Uterus (tissue), 4 donors: ENCODE results near the gene TWIST2. TPM values are rescaled to one million over a fixed set of nuclear protein-coding genes. Genes with fewer than 3 reads are reported as not detected.

Experiments used
- DNase-seq, 2 donors: peaks; one replicate each; pipeline ENCODE4 v3.0.0-alpha.2; 2019 to 2020
- H3K27ac ChIP-seq, 2 donors: fragments of 200-600 bp; sonication (generic); 1 replicate in 1 of 2; 2 replicates in 1 of 2; pipeline ENCODE4 v1.5.1; 2016 to 2018
- H3K27me3 ChIP-seq, 2 donors: fragments of 200-600 bp; sonication (generic); one replicate each; pipeline ENCODE4 v1.5.1; 2018 to 2019; ENCODE audit warnings: control low read depth in 1 of 2
- H3K36me3 ChIP-seq, 2 donors: fragments of 200-600 bp; sonication (generic); one replicate each; pipeline ENCODE4 v1.5.1; 2019; ENCODE audit warnings: control low read depth in 1 of 2
- H3K4me1 ChIP-seq, 2 donors: fragments of 200-600 bp; sonication (generic); one replicate each; pipeline ENCODE4 v1.5.1; 2018 to 2019; ENCODE audit warnings: control low read depth in 1 of 2
- H3K4me3 ChIP-seq, 2 donors: fragments of 200-600 bp; sonication (generic); 1 replicate in 1 of 2; 2 replicates in 1 of 2; pipeline ENCODE4 v1.5.1; 2018 to 2019; ENCODE audit warnings: mild to moderate bottlenecking in 1 of 2
- H3K9me3 ChIP-seq, 2 donors: fragments of 200-600 bp; sonication (generic); one replicate each; pipeline ENCODE4 v1.5.1; 2019; ENCODE audit warnings: control low read depth in 1 of 2
- POLR2A ChIP-seq, 2 donors: fragments of 450-650 bp; IDR thresholded peaks; one replicate each; pipeline ENCODE4 v1.6.1; 2016; ENCODE audit warnings: antibody characterized with exemption in 2 of 2, mild to moderate bottlenecking in 1 of 2, moderate library complexity in 1 of 2
- intact Hi-C: fragments of 100-400 bp; cut with DNase I; formaldehyde crosslinking; loops from one replicate; pipeline ENCODE4 v1.15.1; 2023; ENCODE audit warnings: low total_unique reads
- total RNA-seq, 4 donors: library from RNA; depleted of rRNA in 3 of 4; stranded (reverse); fragments of >200 nt in 3 of 4; gene quantifications; one replicate each; pipeline versions ENCODE4 v1.1.0 to v1.2.4, GENCODE V29; 2014 to 2023
- TF ChIP-seq, protein P1 (sequence below), 4 experiments: fragments of 200-600 bp in 2 of 4; fragments of 450-650 bp in 2 of 4; sonication (generic) in 2 of 4; IDR thresholded peaks; one replicate each; pipeline ENCODE4 v1.5.1; 2016 to 2019; ENCODE audit warnings: antibody characterized with exemption in 4 of 4, mild to moderate bottlenecking in 2 of 4, moderate library complexity in 1 of 4
- donor health status: DM: yes; HTN: yes; CAD: no.

The TWIST2 gene
- total RNA-seq, 4 donors from 2014 or later = 28.1 to 199 (median 63.9) TPM

DNA sequence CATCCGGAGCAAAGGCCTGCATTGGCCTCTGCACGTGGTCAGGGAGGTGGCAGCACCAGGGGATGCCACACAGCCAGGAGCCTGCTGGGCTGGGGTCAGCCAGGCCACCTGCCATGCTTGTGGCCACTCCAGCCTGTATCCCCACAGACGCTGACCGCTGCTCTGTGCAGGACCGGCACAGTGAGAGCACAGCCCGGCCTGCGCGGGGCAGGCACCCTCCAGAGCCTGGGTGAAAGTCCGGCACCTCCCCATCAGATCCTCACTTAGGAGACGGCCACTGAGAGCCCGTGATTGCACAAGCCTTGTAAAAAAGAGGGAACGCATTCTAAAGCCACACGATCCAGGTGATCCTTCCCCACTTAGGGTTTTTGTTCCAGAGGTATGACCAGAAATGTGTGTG lies 42.2 kb downstream of the TWIST2 start:
- intact Hi-C loops = no loop called here
- Histone ChIP-seq H3K4me1 (peaks cover 2 to 5% of the 10 kb centered on the region in 2 donors), H3K36me3 (no peaks in the 10 kb centered on the region), H3K27me3 (no peaks in the 10 kb centered on the region), H3K27ac (no peak overlapping the region), H3K9me3 (no peaks in the 10 kb centered on the region), H3K4me3 (no peak overlapping the region)
- DNase-seq = no peak
- TF ChIP-seq POLR2A (IDR thresholded peaks at IDR 0.05) = no peak
- TF ChIP-seq, protein P1, sequence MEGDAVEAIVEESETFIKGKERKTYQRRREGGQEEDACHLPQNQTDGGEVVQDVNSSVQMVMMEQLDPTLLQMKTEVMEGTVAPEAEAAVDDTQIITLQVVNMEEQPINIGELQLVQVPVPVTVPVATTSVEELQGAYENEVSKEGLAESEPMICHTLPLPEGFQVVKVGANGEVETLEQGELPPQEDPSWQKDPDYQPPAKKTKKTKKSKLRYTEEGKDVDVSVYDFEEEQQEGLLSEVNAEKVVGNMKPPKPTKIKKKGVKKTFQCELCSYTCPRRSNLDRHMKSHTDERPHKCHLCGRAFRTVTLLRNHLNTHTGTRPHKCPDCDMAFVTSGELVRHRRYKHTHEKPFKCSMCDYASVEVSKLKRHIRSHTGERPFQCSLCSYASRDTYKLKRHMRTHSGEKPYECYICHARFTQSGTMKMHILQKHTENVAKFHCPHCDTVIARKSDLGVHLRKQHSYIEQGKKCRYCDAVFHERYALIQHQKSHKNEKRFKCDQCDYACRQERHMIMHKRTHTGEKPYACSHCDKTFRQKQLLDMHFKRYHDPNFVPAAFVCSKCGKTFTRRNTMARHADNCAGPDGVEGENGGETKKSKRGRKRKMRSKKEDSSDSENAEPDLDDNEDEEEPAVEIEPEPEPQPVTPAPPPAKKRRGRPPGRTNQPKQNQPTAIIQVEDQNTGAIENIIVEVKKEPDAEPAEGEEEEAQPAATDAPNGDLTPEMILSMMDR (IDR thresholded peaks at IDR 0.05) = no peak

DNA sequence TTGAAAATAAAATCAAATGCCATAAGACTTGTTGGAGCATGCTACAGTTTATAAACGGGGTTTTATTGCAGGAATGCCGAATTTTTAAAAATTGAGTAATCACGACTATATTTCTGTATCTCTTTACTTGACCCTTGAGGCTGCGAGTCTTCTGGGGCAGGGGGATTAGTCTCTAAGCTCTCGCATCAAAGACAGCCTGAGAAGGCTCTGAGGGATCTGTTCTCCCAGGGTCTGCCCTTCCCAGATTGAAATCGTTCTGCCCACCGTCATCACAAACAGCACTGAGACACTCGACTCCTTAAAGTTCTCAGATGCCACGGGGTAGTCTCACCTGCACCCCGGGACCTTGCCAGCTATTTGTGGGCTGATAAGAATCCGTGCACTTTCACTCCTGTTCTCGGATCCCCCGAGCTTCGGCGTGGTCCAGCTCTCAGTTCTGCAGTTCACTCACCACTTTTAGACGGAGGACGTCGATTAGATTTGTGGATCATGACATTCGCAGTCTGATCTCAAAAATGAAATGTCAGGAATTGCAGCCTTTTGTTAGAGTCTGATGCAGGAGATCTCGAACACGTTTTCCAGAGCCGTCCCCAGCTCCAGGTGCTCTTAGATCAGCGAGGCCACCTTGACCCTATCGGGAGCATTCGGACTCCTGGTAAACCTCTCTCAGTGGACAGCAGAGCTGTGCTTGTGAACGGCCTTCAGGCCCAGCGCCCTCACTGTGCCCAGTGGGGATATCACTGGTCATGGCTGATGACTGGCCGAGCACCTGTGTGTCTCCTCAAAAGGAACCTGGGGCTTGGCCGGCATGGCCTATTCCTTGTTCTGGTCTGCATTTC lies 43.0 kb downstream of the TWIST2 start:
- intact Hi-C loops = no loop called here
- DNase-seq = no peak
- TF ChIP-seq, protein P1 (IDR thresholded peaks at IDR 0.05) = no peak
- no peak for TF ChIP-seq POLR2A (IDR thresholded peaks at IDR 0.05)
- Histone ChIP-seq H3K27me3 (no peaks in the 10 kb centered on the region), H3K36me3 (no peaks in the 10 kb centered on the region), H3K4me1 (peaks cover 8% of the 10 kb centered on the region in 2 donors), H3K9me3 (no peaks in the 10 kb centered on the region), H3K27ac (peak overlapping the region in 1 of 2 donors; percentile 27), H3K4me3 (no peak overlapping the region)

DNA sequence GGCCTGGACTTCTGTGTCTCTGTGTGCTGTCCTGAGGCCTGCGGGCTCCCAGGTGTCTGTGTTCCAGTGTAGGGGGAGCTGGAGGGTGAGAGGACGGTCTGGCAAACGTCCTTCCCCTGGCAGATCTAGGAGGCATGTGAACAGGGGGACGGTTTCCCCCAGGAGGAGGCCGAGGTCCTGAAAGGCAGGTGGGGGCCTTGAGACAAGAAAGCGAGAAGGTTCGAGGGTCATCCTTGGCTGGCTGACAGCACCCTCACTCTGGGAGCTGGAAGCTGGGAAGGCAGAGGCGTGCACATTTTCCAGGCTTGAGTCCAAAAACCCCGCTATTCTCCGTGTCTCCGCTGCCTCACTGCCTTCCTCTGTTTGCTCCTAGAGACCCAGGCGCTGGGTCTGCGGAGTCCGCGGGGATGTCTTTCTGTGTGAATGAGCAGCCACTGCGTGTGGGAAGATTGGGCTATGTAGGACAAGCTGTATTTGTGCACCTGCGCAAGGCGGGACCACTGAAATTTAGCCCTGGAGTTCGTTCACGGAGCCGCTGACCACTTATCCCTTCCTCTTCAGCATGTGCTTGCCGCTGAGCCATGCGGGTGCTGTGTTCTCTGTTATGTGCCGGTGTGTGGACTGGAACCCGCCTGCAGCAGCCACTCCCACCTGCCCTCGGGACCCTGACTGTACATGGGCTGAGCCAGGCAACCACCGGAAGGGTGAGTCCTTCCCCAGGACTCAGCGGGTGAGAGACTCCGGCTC lies 43.7 kb downstream of the TWIST2 start:
- TF ChIP-seq POLR2A (IDR thresholded peaks at IDR 0.05) = no peak
- TF ChIP-seq, protein P1 (IDR thresholded peaks at IDR 0.05) = no peak
- Histone ChIP-seq H3K27me3 (no peaks in the 10 kb centered on the region), H3K36me3 (no peaks in the 10 kb centered on the region), H3K9me3 (no peaks in the 10 kb centered on the region), H3K4me3 (no peak overlapping the region), H3K27ac (peak overlapping the region in 1 of 2 donors; percentile 27), H3K4me1 (peaks cover 8% of the 10 kb centered on the region in 2 donors)
- intact Hi-C loops = no loop called here
- DNase-seq = peak in 1 of 2 donors; percentile 40

DNA sequence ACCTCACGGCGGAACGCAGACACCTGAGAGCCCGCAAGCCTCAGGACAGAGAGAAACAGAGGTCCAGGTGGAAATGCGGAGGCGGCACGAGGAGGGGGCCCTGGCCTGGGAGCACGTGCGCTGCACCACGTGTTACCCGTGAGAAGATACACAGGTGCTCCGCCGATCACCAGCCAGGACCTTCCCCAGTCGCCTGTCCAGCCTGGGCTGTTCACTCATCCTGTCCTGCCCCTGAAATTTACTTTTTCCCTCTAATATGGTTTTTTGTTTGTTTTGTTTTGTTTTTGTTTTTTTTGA lies 44.3 kb downstream of the TWIST2 start:
- Histone ChIP-seq H3K27me3 (no peaks in the 10 kb centered on the region), H3K36me3 (no peaks in the 10 kb centered on the region), H3K4me1 (peaks cover 8% of the 10 kb centered on the region in 2 donors), H3K4me3 (no peak overlapping the region), H3K9me3 (no peaks in the 10 kb centered on the region), H3K27ac (no peak overlapping the region)
- intact Hi-C loops = no loop called here
- no peak for DNase-seq
- TF ChIP-seq, protein P1 (IDR thresholded peaks at IDR 0.05) = no peak
- no peak for TF ChIP-seq POLR2A (IDR thresholded peaks at IDR 0.05)

DNA sequence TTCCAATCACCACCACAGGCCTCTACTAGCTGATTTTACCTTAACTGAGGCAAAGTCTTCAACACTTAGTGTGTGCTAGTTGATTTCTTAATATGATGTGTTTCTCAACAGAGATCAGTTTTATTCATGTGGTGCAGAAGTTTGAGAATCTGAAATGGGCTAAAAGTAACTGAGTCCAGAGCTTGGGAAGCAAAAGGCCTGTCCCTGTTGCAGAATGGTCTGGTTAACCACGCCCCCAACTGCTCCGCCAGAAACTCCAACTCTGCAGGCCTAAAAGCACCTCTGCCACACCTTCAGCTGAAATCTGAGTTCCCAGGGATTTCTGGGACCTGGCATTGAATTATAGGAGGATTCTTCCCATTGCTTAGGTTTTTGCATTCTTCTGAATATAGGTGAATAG lies 44.9 kb downstream of the TWIST2 start:
- Histone ChIP-seq H3K4me1 (peaks cover 8 to 12% of the 10 kb centered on the region in 2 donors), H3K27ac (no peak overlapping the region), H3K9me3 (no peaks in the 10 kb centered on the region), H3K4me3 (no peak overlapping the region), H3K36me3 (no peaks in the 10 kb centered on the region), H3K27me3 (no peaks in the 10 kb centered on the region)
- peak in 1 of 2 donors; percentile 19 for DNase-seq
- intact Hi-C loops = no loop called here
- TF ChIP-seq POLR2A (IDR thresholded peaks at IDR 0.05) = no peak
- TF ChIP-seq, protein P1 (IDR thresholded peaks at IDR 0.05) = no peak
